GM21423 (cell line): Measurements from ENCODE around the gene RAP1GAP.

Experiments
- ATAC-seq: cut with Tn5 transposase; IDR thresholded peaks from one replicate; pipeline ENCODE4 v1.9.1; 2021; ENCODE audit warnings: mild to moderate bottlenecking, moderate library complexity; ENCODE audit not compliant: unreplicated experiment

Gene RAP1GAP

DNA sequence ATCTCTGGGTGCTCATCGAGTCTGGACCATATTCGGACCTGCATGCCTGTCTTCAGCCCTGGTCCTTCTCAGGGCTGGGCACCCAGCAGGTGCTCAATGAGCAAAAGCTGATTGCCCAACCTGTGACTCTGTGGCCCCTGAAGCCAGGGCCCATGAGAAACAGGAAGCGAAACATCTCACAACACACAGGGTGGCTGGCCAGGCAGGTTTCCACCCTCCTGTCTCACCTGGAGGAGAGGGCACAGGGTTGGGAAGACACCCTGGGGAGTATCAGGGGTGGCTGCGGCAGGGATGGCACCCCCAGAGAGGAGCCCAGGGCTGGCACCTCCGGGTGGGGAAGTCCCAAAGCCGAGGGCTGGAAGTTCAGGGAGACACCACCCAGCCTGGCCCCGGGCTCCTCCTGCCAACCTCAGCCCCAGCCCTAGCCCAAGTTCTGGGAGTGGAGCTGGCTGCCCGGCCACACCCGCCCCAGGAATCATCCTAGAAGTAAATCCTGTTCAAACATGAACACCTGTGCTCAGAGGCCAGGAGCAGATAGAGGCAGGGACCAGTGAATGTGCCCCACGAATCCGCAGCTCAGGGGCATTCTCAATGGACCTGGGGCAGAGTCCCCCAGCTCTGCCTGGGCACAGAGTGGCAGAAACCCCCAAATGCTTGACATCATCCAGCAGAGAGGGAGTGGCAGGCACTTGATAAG, 54.6 kb downstream of the RAP1GAP start:
- ATAC-seq = no peak

DNA sequence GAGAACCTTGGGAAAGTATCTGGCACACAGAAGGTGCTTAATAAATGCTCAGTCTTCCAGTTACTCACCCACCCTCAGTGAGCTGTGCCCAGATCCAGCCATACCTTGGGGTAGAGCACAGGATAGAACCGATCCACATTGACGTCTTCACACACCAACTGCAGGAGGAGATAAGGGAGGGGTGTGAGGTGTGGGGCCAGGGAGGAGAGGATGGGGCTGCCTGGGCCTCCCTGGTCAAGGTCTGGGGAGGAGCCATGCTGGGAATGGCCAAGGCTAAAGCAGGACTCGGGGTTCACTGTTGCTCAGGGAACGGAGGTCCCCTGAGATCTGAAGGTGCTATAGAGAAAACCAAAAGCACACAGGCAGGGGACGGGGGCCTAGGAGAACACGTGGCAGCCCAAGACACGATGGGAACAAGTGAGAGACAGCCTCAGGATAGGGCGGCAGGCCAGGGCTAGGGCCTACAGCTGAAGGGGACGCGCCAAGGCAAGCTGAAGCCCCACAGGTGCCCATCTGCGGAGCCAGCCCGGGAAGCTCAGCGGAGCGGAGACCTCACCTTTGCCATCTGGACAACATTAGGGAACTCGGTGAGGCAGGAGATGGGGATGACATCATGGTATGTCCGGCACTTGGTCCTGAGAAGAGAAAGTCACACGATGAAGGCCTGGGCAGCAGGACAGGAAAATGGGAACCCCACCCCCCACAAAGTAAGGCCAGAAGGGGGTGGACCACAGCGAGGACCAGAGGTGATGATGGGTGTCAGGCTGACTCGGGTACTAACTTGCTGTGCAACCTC, 55.9 kb downstream of the RAP1GAP start:
- ATAC-seq = no peak

DNA sequence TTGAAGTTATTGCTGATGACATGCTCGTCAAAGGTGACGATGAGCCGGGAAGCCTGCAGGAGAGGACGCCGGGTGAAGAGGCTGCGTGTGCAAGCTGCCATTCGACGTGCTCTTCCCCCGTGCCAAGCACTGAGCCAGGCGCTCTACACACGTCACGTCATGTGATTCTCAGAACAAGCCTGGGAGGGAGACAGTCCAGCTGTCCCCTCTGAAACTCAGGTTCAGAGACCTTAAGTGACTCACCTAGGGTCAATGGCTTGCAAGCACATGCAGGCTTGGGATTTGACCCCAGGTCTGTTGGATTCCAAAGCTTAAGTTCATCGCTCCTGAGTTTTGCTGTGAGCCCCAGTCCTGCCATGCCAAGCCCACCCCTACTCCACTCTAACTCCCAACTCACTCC, 57.1 kb downstream of the RAP1GAP start:
- ATAC-seq = no peak

DNA sequence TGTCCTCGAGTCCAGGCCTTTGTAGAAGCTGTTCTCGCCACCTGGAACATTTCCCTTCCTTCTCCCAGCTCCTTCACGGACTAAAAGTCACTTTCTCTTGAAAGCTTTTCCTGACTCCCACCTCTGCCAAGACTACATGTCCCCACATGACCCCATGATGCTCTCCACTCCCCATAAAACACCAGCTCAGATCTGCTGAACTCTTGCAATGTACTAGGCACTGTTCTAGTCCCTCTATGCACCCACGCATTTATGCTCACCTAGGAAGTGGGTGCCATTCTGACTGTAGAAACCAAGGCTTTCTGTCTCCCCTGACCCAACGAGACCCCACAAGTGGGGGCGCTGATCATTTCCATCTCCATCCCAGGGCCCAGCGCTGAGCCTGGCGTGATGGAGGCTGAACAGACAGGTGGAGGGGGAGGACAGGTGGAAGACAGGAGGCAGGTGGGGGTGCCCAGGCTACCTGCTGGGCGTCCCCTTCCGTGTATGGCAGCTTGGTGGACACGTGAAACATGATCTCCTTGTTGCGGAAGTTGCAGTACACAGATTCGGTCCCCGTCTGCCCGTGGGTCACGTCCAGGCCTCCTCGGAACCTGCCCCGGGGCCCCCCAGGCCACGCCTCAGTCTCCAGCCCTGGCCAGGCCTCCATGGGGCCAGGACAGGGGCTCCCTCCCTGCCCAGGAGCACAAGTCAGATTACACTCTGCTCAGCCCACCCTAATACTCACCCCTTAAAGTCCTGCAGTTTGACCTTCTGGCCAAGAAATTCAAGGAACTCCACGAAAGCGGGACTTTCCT, 58.0 kb downstream of the RAP1GAP start:
- ATAC-seq = no peak

DNA sequence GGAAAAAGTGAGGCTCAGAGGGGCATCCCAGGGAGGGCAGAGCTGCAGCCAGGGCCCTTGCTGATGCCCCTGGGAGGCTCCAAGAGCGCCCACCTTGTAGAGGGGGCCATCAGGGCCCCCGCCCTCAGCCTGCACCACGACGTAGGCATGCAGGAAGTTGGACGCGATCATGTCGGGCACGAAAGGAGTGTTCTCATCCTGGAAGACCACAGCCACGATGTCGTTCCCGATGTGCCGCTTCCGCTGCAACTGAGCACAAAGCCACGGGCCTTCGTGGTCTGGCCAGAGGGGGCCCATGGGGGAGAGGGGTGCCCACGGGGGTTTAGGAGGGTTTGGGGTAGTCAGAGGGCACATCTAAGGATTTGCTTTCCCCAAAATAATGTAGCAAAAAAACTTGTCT, 59.1 kb downstream of the RAP1GAP start:
- ATAC-seq = no peak

DNA sequence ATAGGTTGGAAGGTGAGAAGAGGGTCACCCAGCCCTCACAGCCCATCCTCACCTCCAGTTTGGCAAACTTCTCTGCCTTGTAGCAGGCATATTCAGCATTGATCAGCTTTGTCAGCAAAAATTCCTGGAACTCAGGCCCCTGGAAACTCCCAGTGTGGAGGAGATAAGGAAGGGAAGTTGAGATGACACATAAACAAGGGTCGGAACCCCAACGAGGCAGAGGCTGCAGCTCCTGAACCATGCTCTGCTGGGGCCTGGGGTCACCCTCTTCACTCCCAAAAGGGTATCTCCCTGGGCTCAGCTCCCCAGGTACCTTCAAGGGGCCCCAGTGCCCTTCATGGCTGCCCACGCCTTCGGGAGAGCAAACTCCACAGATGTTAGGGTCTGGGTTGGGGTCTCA, 60.4 kb downstream of the RAP1GAP start:
- no peak for ATAC-seq

DNA sequence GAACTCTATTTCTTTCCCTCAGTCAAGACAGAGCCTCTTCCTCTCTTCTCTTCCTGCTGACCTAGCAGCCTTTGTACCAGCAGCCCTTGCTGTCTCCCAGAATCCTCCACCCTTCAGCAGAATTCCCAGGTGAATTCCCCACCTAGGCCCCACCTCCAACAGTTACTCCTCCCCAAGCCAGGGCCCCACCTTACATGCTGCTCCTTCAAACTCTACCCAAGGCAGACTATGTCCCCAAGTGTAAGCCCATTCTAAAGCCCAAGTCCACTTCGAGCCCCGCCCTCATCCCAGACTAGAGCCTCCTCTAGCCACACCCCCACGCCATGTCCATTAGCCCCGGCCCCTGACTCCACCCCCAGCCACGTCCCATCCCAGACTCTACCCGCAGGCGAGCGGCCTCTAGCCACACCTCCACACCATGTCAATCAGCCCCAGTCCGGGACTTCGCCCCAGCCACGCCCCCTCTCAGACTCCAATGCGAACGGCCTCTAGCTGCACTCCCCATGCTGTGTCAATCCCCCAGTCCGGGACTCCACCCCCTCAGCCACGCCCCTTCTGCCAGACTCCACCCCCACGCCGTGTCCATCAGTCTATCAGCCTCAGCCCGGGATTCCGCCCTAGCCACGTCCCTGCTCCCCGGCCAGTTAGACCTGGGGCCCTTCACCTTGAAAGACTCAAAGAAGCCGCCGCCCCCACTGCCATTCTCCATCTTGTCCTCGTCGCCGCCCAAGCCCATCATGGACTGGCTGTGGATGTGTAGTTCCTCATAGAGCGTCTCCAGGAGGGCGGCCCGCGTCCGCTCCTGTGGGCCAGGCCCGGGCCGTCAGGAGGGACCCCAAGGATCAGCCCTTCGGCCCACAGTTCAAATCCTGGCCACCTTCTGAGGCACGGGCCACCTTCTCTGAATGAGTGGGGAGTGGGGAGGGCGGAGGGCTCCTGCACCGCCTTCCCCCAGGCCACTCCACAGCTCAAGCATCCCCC, 61.3 kb downstream of the RAP1GAP start:
- ATAC-seq = peak; percentile 70

DNA sequence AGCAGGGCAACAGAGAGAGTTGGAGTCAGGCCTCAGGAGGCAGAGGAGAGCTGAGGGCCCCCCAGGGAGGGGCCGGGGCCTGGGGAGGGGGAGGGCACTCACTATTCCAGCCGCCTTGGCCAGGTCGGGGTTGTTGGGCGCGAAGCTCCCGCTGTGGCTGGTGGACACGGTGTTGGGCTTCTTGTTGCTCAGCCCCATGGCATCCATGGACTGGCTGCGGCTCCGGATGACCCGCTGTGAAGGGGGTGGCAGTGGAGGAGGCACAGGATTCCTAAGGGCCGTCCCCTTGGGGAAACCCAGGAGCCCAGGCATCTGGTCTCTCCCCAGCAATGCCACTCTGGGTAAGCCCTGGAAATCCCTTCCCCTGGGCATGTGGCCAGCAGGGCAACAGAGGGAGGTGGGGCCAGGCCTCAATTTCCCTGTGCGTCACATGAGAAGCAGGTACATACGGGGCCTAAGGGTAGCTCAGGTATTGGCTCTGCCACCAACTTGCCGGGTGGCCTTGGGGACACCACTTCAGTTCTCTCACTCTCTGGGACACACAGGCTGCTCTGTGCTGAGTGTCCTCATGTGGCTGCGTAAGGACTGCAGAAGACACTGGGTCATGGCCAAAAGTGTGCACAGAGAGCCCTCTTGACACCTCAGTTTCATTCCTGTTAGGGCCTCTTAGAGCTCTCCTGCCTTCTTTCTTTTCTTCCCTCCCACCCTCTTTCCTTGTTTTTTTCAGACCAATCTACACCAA, 63.0 kb downstream of the RAP1GAP start:
- no peak for ATAC-seq

DNA sequence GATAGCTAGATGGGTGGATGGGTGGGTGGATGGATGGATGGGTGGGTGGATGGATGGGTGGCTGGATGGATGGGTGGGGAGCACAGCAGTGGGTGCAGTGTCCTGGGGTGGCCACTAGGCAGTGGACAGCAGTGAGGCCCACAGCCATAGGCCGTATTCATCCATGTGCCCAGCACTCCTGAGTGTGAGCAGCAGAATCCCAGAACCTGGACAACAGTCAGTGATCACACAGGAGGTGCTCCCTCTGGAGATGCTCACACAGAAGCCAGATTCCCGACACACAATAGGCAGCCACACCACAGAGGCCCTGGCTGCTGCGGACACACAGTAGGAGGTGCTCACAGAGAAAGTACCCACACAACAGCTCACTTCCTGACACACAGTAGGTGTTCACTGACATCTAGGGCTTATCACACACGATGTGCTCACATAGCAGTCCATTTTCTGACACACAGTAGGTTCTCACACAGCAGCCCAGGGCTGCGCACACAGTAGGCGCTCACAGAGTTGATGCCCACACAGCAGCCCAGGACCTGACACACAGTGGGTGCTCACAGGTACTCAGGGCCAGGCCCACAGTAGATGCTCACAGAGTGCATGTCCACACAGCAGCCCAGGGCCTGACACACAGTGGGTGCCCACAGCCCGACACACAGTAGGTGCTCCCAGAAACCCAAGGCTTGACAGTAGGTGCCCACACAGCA, 64.0 kb downstream of the RAP1GAP start:
- no peak for ATAC-seq

DNA sequence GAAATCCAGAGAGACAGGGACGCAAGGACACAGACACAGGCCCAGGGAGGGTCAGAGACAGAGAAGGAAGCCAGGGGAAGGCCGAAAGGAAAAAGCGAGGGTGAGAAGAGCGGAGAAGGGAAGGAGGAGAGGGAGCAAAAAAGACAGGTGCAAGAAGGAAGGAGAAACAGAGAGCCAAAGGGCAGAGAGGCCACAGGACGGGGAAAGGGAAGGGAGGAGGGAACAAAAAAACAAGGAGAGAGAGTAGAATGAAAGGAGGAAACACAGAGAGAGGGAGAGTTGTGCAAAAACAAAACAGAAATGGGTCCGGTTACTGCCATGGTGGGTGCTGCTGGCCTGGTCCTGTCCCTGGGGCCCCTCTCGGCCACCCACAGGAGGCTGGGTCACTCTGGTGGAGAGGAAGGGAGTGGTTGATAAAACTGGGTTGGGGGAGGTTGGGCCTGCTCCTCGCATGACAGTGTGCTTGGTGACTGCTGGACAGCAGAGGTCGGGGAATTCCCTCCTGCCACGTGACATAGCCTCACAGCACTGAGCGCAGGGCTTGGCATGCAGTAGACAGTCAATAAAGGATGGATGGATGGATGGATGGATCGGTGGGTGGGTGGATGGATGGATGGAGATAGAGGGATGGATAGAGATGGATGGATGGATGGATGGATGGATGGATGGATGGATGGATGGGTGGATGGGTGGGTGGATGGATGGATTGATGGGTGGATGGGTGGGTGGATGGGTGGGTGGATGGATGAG, 64.8 kb downstream of the RAP1GAP start:
- ATAC-seq = no peak

DNA sequence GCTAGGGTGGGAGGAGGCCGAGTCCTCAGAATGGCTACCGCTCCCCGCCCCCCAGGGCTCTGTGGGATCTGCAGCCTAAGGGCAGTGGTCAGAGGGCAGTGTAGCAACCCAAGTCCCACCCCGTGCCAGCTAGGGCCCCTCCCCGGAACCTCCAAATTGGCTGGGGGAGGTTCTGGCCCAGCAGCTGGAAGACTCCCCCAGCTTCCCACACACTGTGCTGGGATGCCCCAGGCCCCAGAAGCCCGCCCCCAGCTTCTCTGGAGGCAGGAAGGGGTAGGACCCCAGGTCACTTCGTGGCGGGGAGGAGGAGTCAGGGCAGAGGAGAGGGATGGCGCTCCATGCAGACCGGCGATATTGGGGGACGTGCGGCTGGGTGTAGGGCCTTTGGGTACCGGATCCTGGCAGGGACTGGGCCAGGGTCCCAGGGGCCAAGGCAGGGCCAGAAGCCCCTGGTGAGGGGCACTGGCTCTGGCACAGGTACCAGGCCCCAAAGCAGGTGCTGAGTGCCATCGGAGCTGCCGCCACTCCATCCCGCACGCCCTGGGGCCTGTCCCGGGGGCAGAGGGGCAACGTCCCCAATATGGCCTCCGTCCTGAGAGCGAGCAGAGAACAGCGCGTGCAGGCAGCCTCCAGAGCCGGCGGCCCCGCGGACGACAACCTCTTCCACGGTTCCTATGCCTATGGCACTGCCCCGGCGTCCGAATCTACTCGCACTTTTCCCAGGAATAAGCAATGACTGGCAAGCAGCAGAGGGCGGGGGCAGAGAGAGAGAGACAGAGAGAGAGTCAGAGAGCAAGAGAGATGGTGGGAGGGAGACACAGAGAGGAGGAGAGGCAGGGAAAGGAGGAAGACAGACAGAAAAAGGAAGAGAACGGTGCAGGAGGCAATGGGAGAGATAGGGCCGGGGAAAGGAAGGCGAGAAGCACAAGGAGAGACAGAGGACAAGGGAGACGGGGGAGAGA, 65.7 kb downstream of the RAP1GAP start:
- ATAC-seq = no peak

DNA sequence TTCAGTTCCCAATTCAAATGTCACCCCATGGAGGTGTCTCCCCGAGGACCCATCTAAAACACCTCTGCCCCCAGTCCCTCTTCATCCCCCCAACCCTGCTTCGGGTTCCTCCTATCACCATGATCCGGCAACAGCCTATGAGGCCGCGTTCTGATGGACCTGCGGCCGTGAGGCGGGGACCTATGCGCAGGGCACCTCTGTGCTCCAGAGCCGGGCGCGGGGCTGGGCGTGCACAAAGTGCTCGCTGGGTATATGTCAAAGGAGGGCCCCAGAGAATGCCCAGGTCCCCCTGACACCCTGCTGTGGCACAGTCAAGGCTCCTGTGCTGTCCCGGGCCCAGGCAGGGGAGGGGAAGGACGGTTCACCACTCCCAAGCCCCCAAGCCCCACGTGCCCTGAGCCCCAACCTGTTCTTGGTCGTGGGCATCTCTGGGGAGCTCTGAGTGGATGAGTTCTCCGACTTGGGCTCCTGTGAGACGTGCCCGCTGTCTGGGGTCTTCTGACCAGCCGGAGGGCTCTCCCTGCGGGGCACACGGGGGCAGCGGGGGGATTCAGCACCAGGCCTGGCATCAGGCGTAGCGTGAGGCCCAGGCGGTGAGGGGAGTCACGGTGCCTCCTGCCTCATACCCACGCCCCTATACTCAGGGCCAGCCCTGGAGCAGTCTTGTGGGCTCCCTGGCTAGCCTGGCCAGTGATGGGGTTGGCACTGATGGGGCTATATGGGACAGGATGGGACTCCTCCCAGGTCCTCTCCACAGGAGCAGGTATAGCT, 67.7 kb downstream of the RAP1GAP start:
- no peak for ATAC-seq

DNA sequence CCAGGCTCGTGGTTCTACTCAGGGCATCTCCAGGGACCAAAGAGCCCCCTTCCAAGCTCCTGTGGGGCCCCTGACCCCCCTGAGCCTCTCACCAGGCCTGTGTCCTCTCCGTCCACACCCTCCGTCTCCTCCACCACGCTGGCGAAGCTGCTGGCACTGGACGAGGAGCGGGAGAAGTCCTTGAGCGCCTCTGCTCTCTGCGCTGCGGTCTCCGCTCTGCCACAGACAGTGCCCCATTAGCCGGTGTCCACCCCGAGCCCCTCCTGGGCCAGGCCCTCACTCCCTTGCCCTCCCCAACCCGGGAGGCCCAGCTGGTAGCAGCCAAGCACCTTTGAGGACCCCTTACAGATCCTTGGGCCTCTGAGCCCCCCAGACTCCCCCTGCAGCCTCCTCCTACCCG, 69.8 kb downstream of the RAP1GAP start:
- ATAC-seq = no peak

DNA sequence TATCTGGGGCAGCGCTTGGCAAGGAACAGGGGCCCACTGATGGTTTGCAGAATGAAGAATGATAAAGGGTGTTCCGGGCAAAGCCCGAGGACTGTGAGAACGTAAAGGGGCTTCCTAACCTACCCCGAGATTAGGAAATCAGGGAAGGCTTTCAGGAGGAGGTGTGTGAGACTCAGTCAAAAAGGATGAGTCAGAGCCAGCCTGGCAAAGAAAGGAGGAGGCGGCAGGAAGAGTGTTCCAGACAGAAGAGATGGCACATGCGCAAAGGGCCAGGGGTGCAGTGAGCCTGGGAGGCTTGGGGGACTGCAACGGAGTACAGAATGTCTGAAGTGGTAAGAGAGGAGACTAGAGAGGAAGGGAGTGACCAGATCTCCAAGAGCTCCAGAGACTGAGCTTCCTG, 70.3 kb downstream of the RAP1GAP start:
- ATAC-seq = no peak

DNA sequence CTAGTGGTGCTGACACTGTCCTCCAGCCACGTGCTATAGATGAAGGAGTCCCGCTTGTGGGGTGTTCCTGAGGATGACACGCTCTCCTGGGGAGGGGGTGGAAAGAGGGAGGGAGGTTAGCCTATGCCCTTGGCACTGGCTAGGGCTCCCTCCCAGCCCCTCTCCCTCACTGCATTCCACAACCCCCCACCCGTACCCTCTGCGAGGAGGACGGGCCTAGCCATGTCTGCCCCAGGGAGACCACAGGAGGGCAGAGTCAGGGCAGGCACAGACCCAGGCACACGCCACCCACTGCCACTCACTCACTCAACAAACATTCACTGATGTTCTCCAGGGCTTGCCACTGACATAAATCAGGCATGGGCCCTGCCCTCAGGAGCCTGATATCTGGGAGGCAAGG, 70.7 kb downstream of the RAP1GAP start:
- no peak for ATAC-seq

DNA sequence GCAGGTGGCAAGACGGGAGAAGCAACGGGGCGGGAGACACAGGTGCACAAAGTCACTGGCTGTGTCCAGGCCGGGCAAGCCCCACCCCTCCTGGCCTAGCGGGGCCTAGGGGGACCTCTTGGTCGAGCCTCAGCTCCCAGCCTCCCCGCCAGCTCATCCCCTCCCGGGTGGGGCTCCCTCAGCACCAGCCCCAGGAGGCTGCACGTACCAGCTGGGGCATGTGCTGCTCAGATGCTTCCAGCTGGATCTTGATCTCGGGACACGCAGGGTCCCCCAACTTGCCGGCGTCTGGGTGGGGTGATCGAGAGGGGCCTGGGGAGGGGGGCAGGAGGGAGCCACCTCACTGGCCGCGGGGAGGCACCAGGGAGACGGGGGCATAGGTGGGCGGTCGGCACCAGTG, 71.4 kb downstream of the RAP1GAP start:
- ATAC-seq = no peak

DNA sequence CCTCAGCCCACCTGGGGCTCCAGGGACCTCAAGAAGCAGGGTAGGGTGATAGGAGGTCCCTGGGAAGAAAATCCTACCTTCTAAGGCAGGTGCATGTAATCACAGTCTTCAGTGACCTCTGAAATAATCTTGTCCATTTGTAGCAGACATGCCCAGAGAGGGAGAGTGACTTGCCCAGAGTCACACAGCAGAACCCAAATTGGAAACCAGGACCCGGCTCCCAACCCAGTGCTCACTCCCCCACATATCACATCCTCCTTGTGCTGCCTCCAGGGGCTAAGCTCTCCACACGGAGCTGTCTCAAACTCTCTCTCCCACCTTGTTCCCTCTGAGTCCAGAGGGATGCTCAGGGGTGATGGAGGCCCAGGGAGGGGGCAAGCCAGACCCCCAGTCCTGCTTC, 72.5 kb downstream of the RAP1GAP start:
- no peak for ATAC-seq
